Keratinocyte (primary cell): Measurements from ENCODE around the gene FBXO31. TPM values are rescaled to one million over a fixed set of nuclear protein-coding genes. Genes with fewer than 3 reads are reported as not detected.

Experiments
- DNase-seq: peaks from one replicate; pipeline ENCODE4 v3.0.0-alpha.2; 2011; ENCODE audit warnings: low read depth, missing footprints, low spot score
- FAIRE-seq: peaks from 2 replicates; lab custom pipeline; 2011; peaks lifted over from hg19 to GRCh38; lab: Jason Lieb, UNC
- H2AFZ ChIP-seq: 2 replicates; pipeline ENCODE4 v1.6.0; 2012; ENCODE audit warnings: low read length, control low read depth, inconsistent platforms; ENCODE audit not compliant: control insufficient read depth
- H3K27ac ChIP-seq: 2 replicates; pipeline ENCODE4 v1.5.1; 2011; ENCODE audit warnings: low read length; ENCODE audit not compliant: control insufficient read depth, insufficient read depth
- H3K27me3 ChIP-seq: 3 replicates; pipeline ENCODE4 v1.6.0; 2011; ENCODE audit warnings: low read length; ENCODE audit not compliant: control insufficient read depth, insufficient read depth; ENCODE audit errors: extremely low read depth
- H3K36me3 ChIP-seq, 2 experiments: 2 replicates in 1 of 2; 3 replicates in 1 of 2; pipeline ENCODE4 v1.5.1; 2011; ENCODE audit warnings: low read length in 2 of 2, mild to moderate bottlenecking in 1 of 2; ENCODE audit not compliant: control insufficient read depth in 2 of 2, insufficient read depth in 2 of 2; ENCODE audit errors: extremely low read depth in 1 of 2
- H3K4me1 ChIP-seq: 3 replicates; pipeline ENCODE4 v1.5.1; 2011; ENCODE audit warnings: low read length; ENCODE audit not compliant: control insufficient read depth, insufficient read depth; ENCODE audit errors: extremely low read depth
- H3K4me2 ChIP-seq: 3 replicates; pipeline ENCODE4 v1.6.0; 2011; ENCODE audit warnings: low read depth, low read length; ENCODE audit not compliant: control insufficient read depth, insufficient read depth; ENCODE audit errors: extremely low read depth
- H3K4me3 ChIP-seq, 3 experiments: fragments of 200-600 bp in 1 of 3; sonication (generic) in 1 of 3; 2 replicates in 2 of 3; 3 replicates in 1 of 3; pipeline ENCODE4 v1.5.1; 2011 to 2016; ENCODE audit warnings: low read length in 3 of 3, mild to moderate bottlenecking in 3 of 3, control low read depth in 2 of 3, inconsistent platforms in 1 of 3, low read depth in 1 of 3, mixed read lengths in 1 of 3, mixed run types in 1 of 3, moderate library complexity in 1 of 3; ENCODE audit not compliant: control insufficient read depth in 2 of 3, insufficient read depth in 2 of 3; ENCODE audit errors: extremely low read depth in 1 of 3
- H3K79me2 ChIP-seq: 2 replicates; pipeline ENCODE4 v1.6.0; 2012; ENCODE audit warnings: low read length; ENCODE audit not compliant: control insufficient read depth, insufficient read depth
- H3K9ac ChIP-seq: 3 replicates; pipeline ENCODE4 v1.6.0; 2011; ENCODE audit warnings: low read length; ENCODE audit not compliant: control insufficient read depth, insufficient read depth; ENCODE audit errors: extremely low read depth
- H3K9me1 ChIP-seq: 3 replicates; pipeline ENCODE4 v1.6.0; 2011; ENCODE audit warnings: low read length; ENCODE audit not compliant: control insufficient read depth, insufficient read depth; ENCODE audit errors: extremely low read depth
- H3K9me3 ChIP-seq: 2 replicates; pipeline ENCODE4 v1.5.1; 2012; ENCODE audit warnings: low read depth, low read length; ENCODE audit not compliant: control insufficient read depth
- H4K20me1 ChIP-seq: 3 replicates; pipeline ENCODE4 v1.6.0; 2011; ENCODE audit warnings: low read length; ENCODE audit not compliant: control insufficient read depth, insufficient read depth; ENCODE audit errors: extremely low read depth
- CTCF ChIP-seq, 3 experiments: IDR thresholded peaks in 1 of 3; conservative IDR thresholded peaks in 1 of 3; optimal IDR thresholded peaks in 1 of 3; 2 replicates in 2 of 3; 3 replicates in 1 of 3; pipeline versions ENCODE3 to v1.5.1; 2011; ENCODE audit warnings: low read length in 3 of 3, mild to moderate bottlenecking in 3 of 3, moderate library complexity in 2 of 3, control low read depth in 1 of 3, inconsistent platforms in 1 of 3; ENCODE audit not compliant: insufficient read depth in 2 of 3; ENCODE audit errors: extremely low read depth in 1 of 3
- EZH2 ChIP-seq: IDR thresholded peaks from one replicate; pipeline ENCODE4 v1.6.1; 2012; ENCODE audit warnings: inconsistent platforms, mild to moderate bottlenecking, low read length, moderate library complexity
- dilution Hi-C: fragments of 300-500 bp; cut with MboI; formaldehyde crosslinking; loops from one replicate; pipeline ENCODE4 v1.7.0; 2020; ENCODE audit warnings: low sequenced_read_pairs; ENCODE audit not compliant: extremely low pct_ligation_motif_present
- polyA plus RNA-seq, 5 experiments: library from polyadenylated mRNA; depleted of rRNA in 3 of 5; stranded (reverse) in 3 of 5; stranded (forward) in 1 of 5; unstranded in 1 of 5; fragments of >200 nt; gene quantifications; 1 replicate in 1 of 5; 2 replicates in 3 of 5; 3 replicates in 1 of 5; pipeline versions ENCODE4 v1.2.1 to v1.2.3, GENCODE V29; 2011 to 2012; ENCODE audit warnings: missing spikeins in 2 of 5, low read depth in 1 of 5, low replicate concordance in 1 of 5

FBXO31 gene
- polyA plus RNA-seq, 1 donor (not counting 4 experiments of a cell fraction or from before 2014, with no cell fraction given), result 17.0 TPM

GRCh38 chr16:87330257-87330624, 53.3 kb downstream of the FBXO31 start:
- no peaks in the 10 kb centered on the region for H3K27me3 ChIP-seq
- H3K9ac ChIP-seq, result no peak overlapping the region
- H3K27ac ChIP-seq, result no peak overlapping the region
- H3K4me1 ChIP-seq, result peaks cover 3% of the 10 kb centered on the region
- no peaks in the 10 kb centered on the region for H3K79me2 ChIP-seq
- DNase-seq, result no peak
- H3K9me1 ChIP-seq, result peaks cover 2% of the 10 kb centered on the region
- no peak overlapping the region for H2AFZ ChIP-seq
- peaks cover 6% of the 10 kb centered on the region for H4K20me1 ChIP-seq
- no peak for FAIRE-seq
- no peak overlapping the region for H3K4me2 ChIP-seq
- dilution Hi-C loops, result no loop called here
- no peaks in the 10 kb centered on the region for H3K9me3 ChIP-seq
- peaks cover 24 to 41% of the 10 kb centered on the region in 2 experiments for H3K36me3 ChIP-seq
- no peak overlapping the region for H3K4me3 ChIP-seq
- TF ChIP-seq CTCF (optimal IDR thresholded peaks at IDR 0.05 in 1 of 3, IDR thresholded peaks at IDR 0.05 in 1 of 3, conservative IDR thresholded peaks at IDR 0.05 in 1 of 3; ENCODE audit: extremely low read depth in 1 of 3, insufficient read depth in 2 of 3, low read length in 3 of 3), result no peak
- no peak for TF ChIP-seq EZH2

- H3K4me1 ChIP-seq, result peaks cover 3% of the 10 kb centered on the region
- TF ChIP-seq CTCF (optimal IDR thresholded peaks at IDR 0.05 in 1 of 3, IDR thresholded peaks at IDR 0.05 in 1 of 3, conservative IDR thresholded peaks at IDR 0.05 in 1 of 3; ENCODE audit: extremely low read depth in 1 of 3, insufficient read depth in 2 of 3, low read length in 3 of 3), result no peak
- TF ChIP-seq EZH2, result no peak
- H3K79me2 ChIP-seq, result no peaks in the 10 kb centered on the region
- H4K20me1 ChIP-seq, result peaks cover 6% of the 10 kb centered on the region
- H2AFZ ChIP-seq, result no peak overlapping the region
- peaks cover 24 to 41% of the 10 kb centered on the region in 2 experiments for H3K36me3 ChIP-seq
- no peak overlapping the region for H3K4me2 ChIP-seq
- H3K9me3 ChIP-seq, result no peaks in the 10 kb centered on the region
- H3K4me3 ChIP-seq, result no peak overlapping the region
- FAIRE-seq, result no peak
- peaks cover 2% of the 10 kb centered on the region for H3K9me1 ChIP-seq
- H3K27me3 ChIP-seq, result no peaks in the 10 kb centered on the region
- H3K9ac ChIP-seq, result no peak overlapping the region
- dilution Hi-C loops, result no loop called here
- no peak overlapping the region for H3K27ac ChIP-seq
- DNase-seq, result no peak
Observed at GRCh38 chr16:87329436-87330256, 53.9 kb downstream of the FBXO31 start.
